HEK293 (cell line): ENCODE results near the gene NME5.

Source experiments
- FEZF1 ChIP-seq: fragments of 450-650 bp; formaldehyde crosslinking; IDR thresholded peaks from 2 replicates; pipeline ENCODE4 v1.5.1; 2016; ENCODE audit warnings: missing biosample characterization, missing genetic modification characterization
- IKZF3 ChIP-seq: fragments of 450-650 bp; IDR thresholded peaks from 2 replicates; pipeline ENCODE4 v1.5.0; 2018; ENCODE audit warnings: missing biosample characterization, mild to moderate bottlenecking, missing genetic modification characterization, moderate library complexity
- KLF1 ChIP-seq: fragments of 450-650 bp; formaldehyde crosslinking; IDR thresholded peaks from 2 replicates; pipeline ENCODE4 v1.5.1; 2016; ENCODE audit warnings: missing biosample characterization, missing genetic modification characterization
- KLF8 ChIP-seq: fragments of 450-650 bp; formaldehyde crosslinking; IDR thresholded peaks from 2 replicates; pipeline ENCODE4 v1.5.1; 2016; ENCODE audit warnings: missing biosample characterization, missing genetic modification characterization
- OSR2 ChIP-seq: fragments of 450-650 bp; formaldehyde crosslinking; IDR thresholded peaks from 2 replicates; pipeline ENCODE4 v1.5.1; 2016; ENCODE audit warnings: missing biosample characterization, missing genetic modification characterization
- PRDM4 ChIP-seq: fragments of 450-650 bp; formaldehyde crosslinking; IDR thresholded peaks from 2 replicates; pipeline ENCODE4 v1.5.1; 2017; ENCODE audit warnings: missing biosample characterization, missing genetic modification characterization
- PRDM6 ChIP-seq: fragments of 450-650 bp; formaldehyde crosslinking; IDR thresholded peaks from 2 replicates; pipeline ENCODE4 v1.5.1; 2017; ENCODE audit warnings: missing biosample characterization, missing genetic modification characterization
- SCRT1 ChIP-seq: fragments of 450-650 bp; formaldehyde crosslinking; IDR thresholded peaks from 2 replicates; pipeline ENCODE4 v1.5.1; 2016; ENCODE audit warnings: missing biosample characterization, missing genetic modification characterization, borderline replicate concordance
- SP7 ChIP-seq: fragments of 450-650 bp; formaldehyde crosslinking; IDR thresholded peaks from 2 replicates; pipeline ENCODE4 v1.5.1; 2016; ENCODE audit warnings: missing biosample characterization, missing genetic modification characterization
- WT1 ChIP-seq: fragments of 450-650 bp; formaldehyde crosslinking; IDR thresholded peaks from 2 replicates; pipeline ENCODE4 v1.5.1; 2016; ENCODE audit warnings: missing biosample characterization, missing genetic modification characterization
- ZBTB20 ChIP-seq: fragments of 450-650 bp; formaldehyde crosslinking; IDR thresholded peaks from 2 replicates; pipeline ENCODE4 v1.5.1; 2016; ENCODE audit warnings: missing biosample characterization, missing genetic modification characterization
- ZEB2 ChIP-seq: fragments of 450-650 bp; formaldehyde crosslinking; IDR thresholded peaks from 2 replicates; pipeline ENCODE4 v1.5.1; 2016; ENCODE audit warnings: missing biosample characterization, missing genetic modification characterization
- ZNF10 ChIP-seq: fragments of 450-650 bp; formaldehyde crosslinking; IDR thresholded peaks from 2 replicates; pipeline ENCODE4 v1.5.1; 2017; ENCODE audit warnings: missing biosample characterization, missing genetic modification characterization
- ZNF138 ChIP-seq: fragments of 450-650 bp; formaldehyde crosslinking; IDR thresholded peaks from 2 replicates; pipeline ENCODE4 v1.5.1; 2016; ENCODE audit warnings: missing biosample characterization, missing genetic modification characterization, borderline replicate concordance
- ZNF155 ChIP-seq: fragments of 450-650 bp; formaldehyde crosslinking; IDR thresholded peaks from 2 replicates; pipeline ENCODE4 v1.5.1; 2016; ENCODE audit warnings: missing biosample characterization, missing genetic modification characterization
- ZNF211 ChIP-seq: fragments of 450-650 bp; formaldehyde crosslinking; IDR thresholded peaks from 2 replicates; pipeline ENCODE4 v1.5.1; 2016; ENCODE audit warnings: low read depth, missing biosample characterization, missing genetic modification characterization
- ZNF324 ChIP-seq: fragments of 450-650 bp; formaldehyde crosslinking; IDR thresholded peaks from 2 replicates; pipeline ENCODE4 v1.5.1; 2016; ENCODE audit warnings: missing biosample characterization, missing genetic modification characterization
- ZNF362 ChIP-seq: fragments of 450-650 bp; formaldehyde crosslinking; IDR thresholded peaks from 2 replicates; pipeline ENCODE4 v1.5.1; 2016; ENCODE audit warnings: missing biosample characterization, missing genetic modification characterization
- ZNF366 ChIP-seq: fragments of 450-650 bp; formaldehyde crosslinking; conservative IDR thresholded peaks from 2 replicates; pipeline ENCODE4 v1.5.1; 2016; ENCODE audit warnings: missing biosample characterization, missing genetic modification characterization
- ZNF501 ChIP-seq: fragments of 450-650 bp; formaldehyde crosslinking; IDR thresholded peaks from 2 replicates; pipeline ENCODE4 v1.5.1; 2016; ENCODE audit warnings: missing biosample characterization, missing genetic modification characterization
- ZNF610 ChIP-seq: fragments of 450-650 bp; formaldehyde crosslinking; IDR thresholded peaks from 2 replicates; pipeline ENCODE4 v1.5.1; 2016; ENCODE audit warnings: missing biosample characterization, missing genetic modification characterization, borderline replicate concordance
- ZNF629 ChIP-seq: fragments of 450-650 bp; formaldehyde crosslinking; IDR thresholded peaks from 2 replicates; pipeline ENCODE4 v1.5.1; 2017; ENCODE audit warnings: missing biosample characterization, missing genetic modification characterization
- ZNF654 ChIP-seq: fragments of 450-650 bp; formaldehyde crosslinking; IDR thresholded peaks from 2 replicates; pipeline ENCODE4 v1.5.1; 2016; ENCODE audit warnings: low read depth, missing biosample characterization, missing genetic modification characterization
- ZNF704 ChIP-seq: fragments of 450-650 bp; formaldehyde crosslinking; IDR thresholded peaks from 2 replicates; pipeline ENCODE4 v1.5.1; 2016; ENCODE audit warnings: missing biosample characterization, missing genetic modification characterization
- TF ChIP-seq, protein P1 (sequence below): fragments of 450-650 bp; formaldehyde crosslinking; IDR thresholded peaks from 2 replicates; pipeline ENCODE4 v1.5.1; 2016; ENCODE audit warnings: missing biosample characterization, missing genetic modification characterization
- TF ChIP-seq, protein P2 (sequence below): fragments of 450-650 bp; formaldehyde crosslinking; IDR thresholded peaks from 2 replicates; pipeline ENCODE4 v1.5.1; 2016; ENCODE audit warnings: missing biosample characterization, missing genetic modification characterization
- TF ChIP-seq, protein P3 (sequence below): fragments of 450-650 bp; formaldehyde crosslinking; IDR thresholded peaks from 2 replicates; pipeline ENCODE4 v1.5.1; 2016; ENCODE audit warnings: missing biosample characterization, missing genetic modification characterization

NME5 gene

GRCh38 chr5:138129347-138129746, 9.9 kb downstream of the NME5 start (continued):
- TF ChIP-seq ZNF654 (tag by site-specific recombination) (0 out of 2 replicates have a peak, but pooled peaks have one; percentile 6), ZNF610 (peak; percentile 25; the same call in 1 of the 2 replicates), ZNF324 (tag by site-specific recombination) (no peak), ZNF704 (tag by site-specific recombination) (no peak), OSR2 (peak; percentile 91), ZNF10 (tag by site-specific recombination) (peak; percentile 13; the same call in 1 of the 2 replicates), ZNF366 (tag by site-specific recombination) (0 out of 2 replicates have a peak, but pooled peaks have one; percentile 17), KLF8 (tag by site-specific recombination) (peak; percentile 70), PRDM6 (tag by site-specific recombination) (peak; percentile 99), SP7 (tag by site-specific recombination) (peak; percentile 99), ZEB2 (tag by site-specific recombination) (peak; percentile 54; the same call in 1 of the 2 replicates), ZNF138 (no peak), KLF1 (tag by site-specific recombination) (peak; percentile 44; the same call in 1 of the 2 replicates), PRDM4 (tag by site-specific recombination) (peak; percentile 74; the same call in 1 of the 2 replicates), ZBTB20 (no peak), ZNF362 (no peak), ZNF629 (peak; percentile 49), ZNF211 (tag by site-specific recombination) (no peak), ZNF501 (tag by site-specific recombination) (0 out of 2 replicates have a peak, but pooled peaks have one; percentile 24), IKZF3 (tag by site-specific recombination) (peak; percentile 44; the same call in 1 of the 2 replicates), FEZF1 (tag by site-specific recombination) (peak; percentile 77), SCRT1 (peak; percentile 83), ZNF155 (tag by site-specific recombination) (no peak), WT1 (peak; percentile 74)
- TF ChIP-seq, protein P1, sequence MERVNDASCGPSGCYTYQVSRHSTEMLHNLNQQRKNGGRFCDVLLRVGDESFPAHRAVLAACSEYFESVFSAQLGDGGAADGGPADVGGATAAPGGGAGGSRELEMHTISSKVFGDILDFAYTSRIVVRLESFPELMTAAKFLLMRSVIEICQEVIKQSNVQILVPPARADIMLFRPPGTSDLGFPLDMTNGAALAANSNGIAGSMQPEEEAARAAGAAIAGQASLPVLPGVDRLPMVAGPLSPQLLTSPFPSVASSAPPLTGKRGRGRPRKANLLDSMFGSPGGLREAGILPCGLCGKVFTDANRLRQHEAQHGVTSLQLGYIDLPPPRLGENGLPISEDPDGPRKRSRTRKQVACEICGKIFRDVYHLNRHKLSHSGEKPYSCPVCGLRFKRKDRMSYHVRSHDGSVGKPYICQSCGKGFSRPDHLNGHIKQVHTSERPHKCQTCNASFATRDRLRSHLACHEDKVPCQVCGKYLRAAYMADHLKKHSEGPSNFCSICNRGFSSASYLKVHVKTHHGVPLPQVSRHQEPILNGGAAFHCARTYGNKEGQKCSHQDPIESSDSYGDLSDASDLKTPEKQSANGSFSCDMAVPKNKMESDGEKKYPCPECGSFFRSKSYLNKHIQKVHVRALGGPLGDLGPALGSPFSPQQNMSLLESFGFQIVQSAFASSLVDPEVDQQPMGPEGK (tag by site-specific recombination) = no peak
- TF ChIP-seq, protein P2, sequence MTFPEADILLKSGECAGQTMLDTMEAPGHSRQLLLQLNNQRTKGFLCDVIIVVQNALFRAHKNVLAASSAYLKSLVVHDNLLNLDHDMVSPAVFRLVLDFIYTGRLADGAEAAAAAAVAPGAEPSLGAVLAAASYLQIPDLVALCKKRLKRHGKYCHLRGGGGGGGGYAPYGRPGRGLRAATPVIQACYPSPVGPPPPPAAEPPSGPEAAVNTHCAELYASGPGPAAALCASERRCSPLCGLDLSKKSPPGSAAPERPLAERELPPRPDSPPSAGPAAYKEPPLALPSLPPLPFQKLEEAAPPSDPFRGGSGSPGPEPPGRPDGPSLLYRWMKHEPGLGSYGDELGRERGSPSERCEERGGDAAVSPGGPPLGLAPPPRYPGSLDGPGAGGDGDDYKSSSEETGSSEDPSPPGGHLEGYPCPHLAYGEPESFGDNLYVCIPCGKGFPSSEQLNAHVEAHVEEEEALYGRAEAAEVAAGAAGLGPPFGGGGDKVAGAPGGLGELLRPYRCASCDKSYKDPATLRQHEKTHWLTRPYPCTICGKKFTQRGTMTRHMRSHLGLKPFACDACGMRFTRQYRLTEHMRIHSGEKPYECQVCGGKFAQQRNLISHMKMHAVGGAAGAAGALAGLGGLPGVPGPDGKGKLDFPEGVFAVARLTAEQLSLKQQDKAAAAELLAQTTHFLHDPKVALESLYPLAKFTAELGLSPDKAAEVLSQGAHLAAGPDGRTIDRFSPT (tag by site-specific recombination) = no peak
- TF ChIP-seq, protein P3, sequence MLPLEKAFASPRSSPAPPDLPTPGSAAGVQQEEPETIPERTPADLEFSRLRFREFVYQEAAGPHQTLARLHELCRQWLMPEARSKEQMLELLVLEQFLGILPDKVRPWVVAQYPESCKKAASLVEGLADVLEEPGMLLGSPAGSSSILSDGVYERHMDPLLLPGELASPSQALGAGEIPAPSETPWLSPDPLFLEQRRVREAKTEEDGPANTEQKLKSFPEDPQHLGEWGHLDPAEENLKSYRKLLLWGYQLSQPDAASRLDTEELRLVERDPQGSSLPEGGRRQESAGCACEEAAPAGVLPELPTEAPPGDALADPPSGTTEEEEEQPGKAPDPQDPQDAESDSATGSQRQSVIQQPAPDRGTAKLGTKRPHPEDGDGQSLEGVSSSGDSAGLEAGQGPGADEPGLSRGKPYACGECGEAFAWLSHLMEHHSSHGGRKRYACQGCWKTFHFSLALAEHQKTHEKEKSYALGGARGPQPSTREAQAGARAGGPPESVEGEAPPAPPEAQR (tag by site-specific recombination) = no peak
